ENCODE results near the gene BAG1.

DNA sequence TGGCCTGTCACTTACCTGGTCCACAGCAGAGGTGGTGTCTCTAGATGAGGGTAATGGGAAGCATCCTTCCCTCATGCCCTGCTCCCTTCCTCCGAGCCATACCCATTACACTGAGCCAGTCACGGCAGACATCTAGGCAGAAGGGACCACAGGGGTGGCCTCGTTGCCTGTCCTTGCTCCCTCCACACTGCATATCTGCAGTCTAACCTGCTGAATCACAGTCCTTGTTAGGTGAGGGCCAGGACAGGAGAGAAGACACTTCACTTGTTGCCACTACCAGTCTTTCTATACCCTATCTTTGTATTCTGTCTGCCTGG is 43.0 kb downstream of the BAG1 start:
- TF ChIP-seq CTCF (IDR thresholded peaks at IDR 0.05; ENCODE audit: low read depth, low read length, poor library complexity, severe bottlenecking), result no peak
- no peak for TF ChIP-seq EZH2phosphoT487 (IDR thresholded peaks at IDR 0.05; ENCODE audit: borderline replicate concordance, low read length)
